ENCODE data around the gene KRT3. TPM values are rescaled to one million over a fixed set of nuclear protein-coding genes. Genes with fewer than 3 reads are reported as not detected.
A peak's percentile ranks its signal among the peaks of the same experiment; 100 is the strongest.

Gene KRT3
- total RNA-seq, 6 experiments from 2014 or later = not detected

DNA sequence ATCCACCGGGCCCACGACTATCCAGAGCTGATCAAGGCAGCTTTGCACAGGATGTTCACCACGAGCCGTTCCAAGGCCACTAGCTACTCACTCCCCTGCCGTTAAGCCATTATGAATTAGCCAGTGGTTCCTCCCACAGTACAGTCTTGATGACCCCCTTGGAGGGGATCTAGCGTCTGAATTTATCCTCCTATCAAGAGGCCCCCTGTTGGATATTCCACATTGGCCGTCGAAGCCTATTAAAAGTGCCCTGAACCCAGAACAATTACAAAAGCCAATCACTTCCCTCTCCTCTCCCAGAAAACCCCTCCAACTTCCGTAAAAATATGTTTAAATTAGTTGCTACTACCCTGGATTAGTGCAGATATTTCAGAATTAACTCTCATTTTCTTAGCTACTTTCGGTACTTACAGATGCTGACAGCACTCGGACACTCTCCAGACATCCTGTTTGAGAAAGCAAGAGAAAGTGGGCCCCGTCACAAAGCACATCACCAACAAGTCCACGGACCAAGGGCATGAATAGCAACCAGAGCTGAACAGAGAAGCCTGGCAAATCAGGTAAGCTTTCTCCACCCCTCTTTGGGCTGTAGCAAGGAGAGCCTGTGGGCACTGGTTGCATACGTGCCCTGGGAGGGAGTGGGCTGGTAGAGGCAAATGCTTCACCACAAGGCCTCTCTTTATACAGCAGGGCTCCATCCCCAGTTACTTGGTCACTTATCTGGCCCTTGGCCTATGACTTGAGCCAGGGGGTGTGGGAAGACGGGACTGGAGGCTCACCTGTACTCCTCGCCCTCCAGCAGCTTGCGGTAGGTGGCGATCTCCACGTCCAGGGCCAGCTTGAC is 5.3 kb downstream of the KRT3 start:
- Histone ChIP-seq H3K36me3 (no peaks in the 10 kb centered on the region), H3K4me3 (no peak overlapping the region), H3K4me1 (no peaks in the 10 kb centered on the region), H3K27ac (no peak overlapping the region), H3K9me3 (no peaks in the 10 kb centered on the region), H3K27me3 (no peaks in the 10 kb centered on the region)
- 36% methylated on average over 8 of the region's 19 CpGs for WGBS (ENCODE audit: insufficient coverage, low coverage, low lambda C conversion rate, missing lambda C conversion rate)
- TF ChIP-seq POLR2A (IDR thresholded peaks at IDR 0.05) = no peak
- TF ChIP-seq, protein P1, sequence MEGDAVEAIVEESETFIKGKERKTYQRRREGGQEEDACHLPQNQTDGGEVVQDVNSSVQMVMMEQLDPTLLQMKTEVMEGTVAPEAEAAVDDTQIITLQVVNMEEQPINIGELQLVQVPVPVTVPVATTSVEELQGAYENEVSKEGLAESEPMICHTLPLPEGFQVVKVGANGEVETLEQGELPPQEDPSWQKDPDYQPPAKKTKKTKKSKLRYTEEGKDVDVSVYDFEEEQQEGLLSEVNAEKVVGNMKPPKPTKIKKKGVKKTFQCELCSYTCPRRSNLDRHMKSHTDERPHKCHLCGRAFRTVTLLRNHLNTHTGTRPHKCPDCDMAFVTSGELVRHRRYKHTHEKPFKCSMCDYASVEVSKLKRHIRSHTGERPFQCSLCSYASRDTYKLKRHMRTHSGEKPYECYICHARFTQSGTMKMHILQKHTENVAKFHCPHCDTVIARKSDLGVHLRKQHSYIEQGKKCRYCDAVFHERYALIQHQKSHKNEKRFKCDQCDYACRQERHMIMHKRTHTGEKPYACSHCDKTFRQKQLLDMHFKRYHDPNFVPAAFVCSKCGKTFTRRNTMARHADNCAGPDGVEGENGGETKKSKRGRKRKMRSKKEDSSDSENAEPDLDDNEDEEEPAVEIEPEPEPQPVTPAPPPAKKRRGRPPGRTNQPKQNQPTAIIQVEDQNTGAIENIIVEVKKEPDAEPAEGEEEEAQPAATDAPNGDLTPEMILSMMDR (IDR thresholded peaks at IDR 0.05) = no peak
- no peak for DNase-seq
- no peak for ATAC-seq
- intact Hi-C loops (cut with DNase I) = no loop called here

- no peak overlapping the region for H3K4me3 ChIP-seq
- 30% methylated on average over 17 of the region's 50 CpGs for WGBS (ENCODE audit: insufficient coverage, low coverage, low lambda C conversion rate, missing lambda C conversion rate)
- H3K36me3 ChIP-seq = no peaks in the 10 kb centered on the region
- no peaks in the 10 kb centered on the region for H3K9me3 ChIP-seq
- no peak overlapping the region for H3K27ac ChIP-seq
- intact Hi-C loops (cut with DNase I) = no loop called here
- TF ChIP-seq, protein P1 (IDR thresholded peaks at IDR 0.05) = no peak
- TF ChIP-seq POLR2A (IDR thresholded peaks at IDR 0.05) = no peak
- no peaks in the 10 kb centered on the region for H3K27me3 ChIP-seq
- DNase-seq = peak in 1 of 3 donors; percentile 24
- H3K4me1 ChIP-seq = no peaks in the 10 kb centered on the region
- ATAC-seq = no peak
These were observed 6.1 kb downstream of the KRT3 start for GRCh38 chr12:52789637-52790426.

DNA sequence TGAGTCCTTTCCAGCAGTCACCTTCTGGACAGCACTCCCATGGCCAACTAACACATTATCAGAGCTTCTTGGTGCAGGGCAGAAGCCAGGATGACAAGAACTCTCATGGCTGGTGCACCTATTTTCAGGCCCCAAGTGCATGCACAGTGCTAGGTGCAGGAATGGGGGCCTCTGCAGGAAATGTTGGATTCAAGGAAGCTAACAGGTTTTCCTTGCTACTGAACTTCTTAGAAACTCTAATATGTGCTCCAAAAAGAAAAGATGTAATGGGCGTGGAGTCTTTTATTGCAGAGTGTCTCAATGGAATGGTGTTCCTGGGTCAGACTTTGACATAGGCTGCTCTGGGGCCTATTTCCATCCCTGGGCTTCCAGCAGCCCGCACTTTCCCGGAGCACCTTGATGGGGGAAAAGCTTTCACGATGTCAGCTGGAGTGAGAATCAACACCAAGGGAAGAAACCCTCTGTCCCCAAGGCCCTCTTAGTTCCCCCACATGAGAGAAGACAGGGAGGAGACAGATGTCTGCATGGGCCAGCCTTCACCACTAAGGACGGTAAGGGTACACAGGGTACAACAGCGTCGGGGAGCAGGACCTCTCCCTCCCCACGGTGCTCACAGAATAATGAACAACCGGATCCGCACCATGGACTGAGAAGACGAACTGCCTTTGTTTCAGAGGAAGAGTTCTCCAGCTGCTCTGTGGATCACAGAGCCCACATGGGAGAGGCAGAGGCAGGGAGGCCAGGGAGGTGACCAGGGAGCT is 6.9 kb downstream of the KRT3 start:
- intact Hi-C loops (cut with DNase I) = no loop called here
- TF ChIP-seq, protein P1 (IDR thresholded peaks at IDR 0.05) = no peak
- TF ChIP-seq POLR2A (IDR thresholded peaks at IDR 0.05) = no peak

GRCh38 chr12:52788192-52788875 is 7.6 kb downstream of the KRT3 start:
- Histone ChIP-seq H3K36me3 (no peaks in the 10 kb centered on the region), H3K9me3 (no peaks in the 10 kb centered on the region), H3K4me3 (no peak overlapping the region), H3K27ac (no peak overlapping the region), H3K27me3 (no peaks in the 10 kb centered on the region), H3K4me1 (no peaks in the 10 kb centered on the region)
- WGBS (ENCODE audit: insufficient coverage, low coverage, low lambda C conversion rate, missing lambda C conversion rate) = 58% methylated on average over 3 of the region's 6 CpGs
- DNase-seq (no peak), ATAC-seq (no peak)
- no peak for TF ChIP-seq POLR2A (IDR thresholded peaks at IDR 0.05)
- TF ChIP-seq, protein P1 (IDR thresholded peaks at IDR 0.05) = no peak
- intact Hi-C loops (cut with DNase I) = no loop called here

More for the DNA sequence above, 6.9 kb downstream of the KRT3 start:
- H3K4me1 ChIP-seq = no peaks in the 10 kb centered on the region
- H3K27me3 ChIP-seq = no peaks in the 10 kb centered on the region
- no peak for DNase-seq
- 92% methylated on average over 11 of the region's 11 CpGs for WGBS (ENCODE audit: insufficient coverage, low coverage, low lambda C conversion rate, missing lambda C conversion rate)
- H3K9me3 ChIP-seq = no peaks in the 10 kb centered on the region
- no peak overlapping the region for H3K4me3 ChIP-seq
- no peak overlapping the region for H3K27ac ChIP-seq
- ATAC-seq = no peak
- H3K36me3 ChIP-seq = no peaks in the 10 kb centered on the region
